AML-193 (cell line): Measurements from ENCODE around the gene GSTCD.
"Not testable (repeated sequence)": the region's sequence is repeated elsewhere in the genome, so short reads cannot be mapped to it uniquely, and the experiment has no call there.

Experiments
- DNase-seq, 2 experiments: peaks; one replicate each; lab custom pipeline; 2025; lab: John Stamatoyannopoulos, UW

Gene GSTCD

DNA sequence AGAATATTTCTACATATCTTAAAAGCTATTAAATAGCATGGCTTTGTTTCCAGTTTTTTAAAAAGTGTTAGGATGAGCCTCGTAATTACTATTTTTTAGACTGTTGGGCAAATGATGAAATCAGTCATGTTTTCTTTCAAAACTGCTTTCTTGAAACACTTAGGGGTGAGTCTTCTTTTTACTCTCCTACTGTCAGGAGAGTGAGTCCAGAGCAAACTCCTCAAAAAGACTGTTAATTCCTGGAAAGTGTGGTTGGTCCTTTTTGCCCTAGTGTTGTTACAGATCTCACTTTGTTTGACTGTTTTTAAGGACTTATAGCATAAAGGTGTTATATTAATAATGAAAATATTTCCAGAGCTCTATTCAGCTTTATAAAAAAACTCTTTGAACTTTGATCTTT lies 6.3 kb downstream of the GSTCD start:
- peak in 1 of 2 experiments; percentile 7 for DNase-seq

DNA sequence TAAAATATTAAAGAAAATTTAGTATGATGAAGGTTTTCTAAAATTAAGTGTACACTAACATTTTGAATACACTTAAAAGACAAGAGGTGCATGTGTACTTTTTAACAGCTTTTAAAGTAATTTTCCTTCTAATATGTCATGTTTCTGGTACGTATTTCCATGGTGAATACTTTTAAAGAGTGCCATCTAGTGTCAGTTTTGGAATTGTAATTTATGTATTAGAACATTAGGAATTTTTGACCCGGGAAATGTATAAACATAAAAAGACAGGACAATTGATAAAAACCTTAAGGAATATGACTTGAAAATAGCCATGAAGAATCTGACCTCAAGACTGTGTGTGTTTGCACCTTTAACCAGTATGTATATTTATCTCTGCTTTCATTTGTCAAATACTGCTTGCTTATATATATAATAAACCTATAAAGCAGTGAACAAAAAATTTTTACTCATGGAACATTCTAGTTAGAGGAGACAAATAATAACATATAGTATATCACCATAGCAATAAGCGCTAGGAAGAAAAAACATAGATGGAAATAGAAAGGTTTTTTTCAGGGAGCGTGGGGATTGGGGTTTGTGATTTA lies 7.2 kb downstream of the GSTCD start:
- peak; percentile 33 to 61 for DNase-seq

DNA sequence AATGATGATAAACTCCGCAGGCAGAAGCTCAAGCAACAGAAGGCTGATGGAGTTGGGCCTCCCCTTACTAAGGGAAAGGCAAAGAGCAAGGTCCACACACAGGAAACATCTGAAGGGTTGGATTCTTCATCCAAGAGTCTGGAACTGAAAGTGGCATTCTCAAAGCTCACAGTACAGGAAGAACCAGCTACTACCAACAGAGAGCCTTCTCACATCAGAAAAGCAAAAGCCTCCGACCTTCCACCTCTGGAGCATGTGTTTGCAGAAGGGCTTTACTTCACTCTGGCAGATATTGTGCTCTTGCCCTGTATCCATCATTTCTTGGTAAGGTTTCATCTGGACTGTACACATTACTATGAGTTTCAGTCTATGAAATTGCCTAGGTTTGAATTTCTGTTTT lies 10.6 kb downstream of the GSTCD start:
- no peak for DNase-seq

DNA sequence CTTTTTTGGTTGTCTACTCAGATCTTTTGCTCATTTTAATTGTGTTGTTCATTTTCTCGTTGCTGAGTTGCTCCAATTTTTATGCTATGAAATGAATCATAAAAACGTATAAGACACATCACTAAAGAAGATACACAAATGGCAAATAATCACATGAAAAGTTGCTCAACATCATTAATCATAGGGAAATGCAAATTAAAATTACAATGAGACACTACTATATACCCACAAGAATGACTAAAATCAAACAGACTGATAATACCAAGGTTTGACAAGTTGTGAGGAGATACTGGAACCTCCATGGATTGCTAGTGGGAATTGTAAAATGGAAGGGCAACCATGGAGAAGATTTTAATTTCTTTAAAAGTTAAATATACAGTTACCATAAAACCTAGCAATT lies 17.0 kb downstream of the GSTCD start:
- no peak for DNase-seq

DNA sequence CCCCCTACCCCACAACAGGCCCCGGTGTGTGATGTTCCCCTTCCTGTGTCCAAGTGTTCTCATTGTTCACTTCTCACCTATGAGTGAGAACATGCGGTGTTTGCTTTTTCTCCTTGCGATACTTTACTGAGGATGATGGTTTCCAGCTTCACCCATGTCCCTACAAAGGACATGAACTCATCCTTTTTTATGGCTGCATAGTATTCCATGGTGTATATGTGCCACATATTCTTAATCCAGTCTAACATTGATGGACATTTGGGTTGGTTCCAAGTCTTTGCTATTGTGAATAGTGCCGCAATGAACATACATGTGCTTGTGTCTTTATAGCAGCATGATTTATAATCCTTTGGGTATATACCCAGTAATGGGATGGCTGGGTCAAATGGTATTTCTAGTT lies 21.3 kb downstream of the GSTCD start:
- DNase-seq, result not testable (repeated sequence)

DNA sequence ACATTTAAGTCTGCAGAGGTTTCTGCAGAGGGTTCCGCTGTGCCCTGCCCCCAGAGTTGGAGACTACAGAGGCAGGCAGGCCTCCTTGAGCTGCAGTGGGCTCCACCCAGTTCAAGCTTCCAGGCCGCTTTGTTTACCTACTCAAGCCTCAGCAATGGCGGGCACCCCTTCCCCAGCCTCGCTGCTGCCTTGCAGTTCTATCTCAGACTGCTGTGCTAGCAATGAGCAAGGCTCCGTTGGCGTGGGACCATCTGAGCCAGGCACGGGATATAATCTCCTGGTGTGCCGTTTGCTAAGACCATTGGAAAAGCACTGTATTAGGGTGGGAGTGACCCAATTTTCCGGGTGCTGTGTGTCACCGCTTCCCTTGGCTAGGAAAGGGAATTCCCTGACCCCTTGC lies 26.6 kb downstream of the GSTCD start:
- DNase-seq, result not testable (repeated sequence)

DNA sequence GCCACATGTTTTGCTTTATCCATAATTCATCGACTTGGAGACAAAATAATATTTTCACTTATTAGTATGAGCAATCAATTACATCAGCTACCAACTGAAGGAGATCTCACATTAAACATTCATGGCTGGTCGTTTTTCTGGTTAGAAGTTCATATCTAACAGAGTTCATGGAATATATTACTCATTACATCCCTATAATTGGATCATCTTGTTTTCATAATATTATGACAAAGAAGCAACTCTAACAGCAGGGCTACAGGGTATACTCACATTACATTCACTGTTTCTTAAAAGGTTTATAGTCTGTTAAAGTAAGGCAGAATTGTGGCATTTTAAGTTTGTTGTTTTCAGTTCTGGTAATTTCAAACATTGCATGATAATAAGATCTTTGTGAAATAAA lies 33.0 kb downstream of the GSTCD start:
- DNase-seq, result no peak

DNA sequence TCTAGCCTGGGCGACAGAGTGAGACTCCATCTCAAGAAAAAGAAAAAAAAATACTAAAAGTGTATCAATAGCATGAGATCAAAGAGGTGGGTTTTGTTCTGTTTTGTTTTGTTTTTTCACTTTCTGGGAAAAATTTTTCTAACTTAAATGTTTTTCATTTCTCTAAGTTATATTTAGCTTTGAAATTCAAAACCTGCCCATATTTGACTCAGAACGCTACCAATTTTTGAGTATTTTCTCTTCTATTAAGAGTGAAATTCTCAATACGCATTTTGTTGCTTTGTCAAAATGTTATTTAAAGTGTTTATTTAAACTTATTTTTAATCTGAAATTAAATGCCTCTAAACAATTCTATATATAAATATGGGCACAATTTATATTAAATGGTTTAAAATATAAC lies 39.6 kb downstream of the GSTCD start:
- DNase-seq, result no peak

DNA sequence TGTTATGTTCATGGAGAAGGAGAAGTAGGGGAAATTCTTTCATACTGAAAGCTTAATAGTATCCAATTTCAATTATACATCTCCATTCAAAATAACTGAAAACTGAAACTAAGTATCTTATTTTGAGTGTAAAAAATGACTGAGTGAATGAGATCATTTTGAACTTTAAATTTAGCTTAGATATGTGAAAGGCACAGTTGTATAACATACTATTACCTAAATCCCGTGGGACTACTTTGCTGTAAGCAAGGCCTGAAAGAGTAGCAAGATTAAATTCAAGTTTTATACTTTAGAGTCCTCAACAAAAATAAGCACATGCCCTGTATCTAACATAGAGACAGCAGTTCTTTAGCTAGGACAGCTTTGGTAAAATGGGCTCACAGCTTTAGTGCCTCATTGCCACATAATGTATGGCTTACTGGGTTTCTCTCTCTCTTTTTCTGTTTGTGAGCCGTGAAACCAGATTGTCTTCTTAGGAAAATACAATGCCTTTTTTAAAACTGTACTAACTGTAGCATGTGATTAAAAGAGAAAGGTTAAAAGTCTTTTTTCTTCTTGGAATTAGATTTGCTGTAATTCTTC lies 43.2 kb downstream of the GSTCD start:
- no peak for DNase-seq

DNA sequence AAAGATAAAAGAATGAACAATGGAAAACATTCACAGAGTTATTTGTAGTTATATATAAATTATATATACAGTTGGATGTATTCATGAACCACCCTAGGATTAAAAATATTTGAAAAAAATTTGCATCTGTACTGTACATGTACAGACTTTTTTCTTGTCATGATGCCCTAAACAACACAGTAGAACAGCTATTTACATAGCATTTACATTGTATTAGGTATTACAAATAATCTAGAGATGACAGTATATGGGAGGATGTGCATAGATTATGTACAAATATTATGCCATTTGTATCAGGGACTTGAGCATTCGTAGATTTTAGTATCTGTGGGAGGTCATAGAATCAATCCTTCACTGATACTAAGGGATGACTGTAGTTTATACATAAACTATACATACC lies 44.8 kb downstream of the GSTCD start:
- DNase-seq, result no peak

DNA sequence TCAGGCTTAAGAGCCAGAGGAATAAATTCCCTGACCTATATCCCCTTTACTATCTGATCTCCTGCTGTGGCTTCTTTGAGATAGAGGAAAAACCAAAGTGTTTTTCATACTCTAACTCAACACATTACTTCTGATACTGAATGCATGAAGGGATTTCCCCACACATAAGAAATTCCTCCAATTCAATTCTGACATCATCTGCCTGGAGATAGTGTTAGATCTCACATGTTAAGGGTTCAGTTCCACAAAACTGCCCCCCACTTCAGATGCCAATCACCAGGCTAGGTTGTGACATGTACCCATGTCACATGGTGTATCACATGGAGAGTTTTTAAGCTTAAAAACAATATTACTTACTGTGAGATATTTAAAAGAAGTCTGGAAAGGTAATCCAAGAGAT lies 46.8 kb downstream of the GSTCD start:
- no peak for DNase-seq

DNA sequence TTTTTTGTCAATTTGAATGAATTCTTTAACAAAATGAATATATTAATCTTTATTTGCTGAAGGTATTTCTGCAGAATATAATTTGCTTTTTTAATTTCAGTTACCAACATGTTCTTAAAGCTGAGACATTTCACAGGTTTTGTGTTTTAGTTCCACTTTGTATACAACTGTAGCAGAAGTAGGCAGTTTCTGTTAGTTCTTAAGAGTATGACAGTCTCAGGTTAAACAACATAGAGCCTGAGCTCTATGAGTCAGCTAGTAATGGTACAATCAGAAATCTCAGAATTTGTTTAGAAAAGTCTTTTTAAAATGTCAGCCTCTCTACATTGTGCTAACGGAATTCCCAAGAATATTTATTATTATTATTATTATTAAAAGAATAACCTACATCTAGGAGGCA lies 50.4 kb downstream of the GSTCD start:
- DNase-seq, result no peak

DNA sequence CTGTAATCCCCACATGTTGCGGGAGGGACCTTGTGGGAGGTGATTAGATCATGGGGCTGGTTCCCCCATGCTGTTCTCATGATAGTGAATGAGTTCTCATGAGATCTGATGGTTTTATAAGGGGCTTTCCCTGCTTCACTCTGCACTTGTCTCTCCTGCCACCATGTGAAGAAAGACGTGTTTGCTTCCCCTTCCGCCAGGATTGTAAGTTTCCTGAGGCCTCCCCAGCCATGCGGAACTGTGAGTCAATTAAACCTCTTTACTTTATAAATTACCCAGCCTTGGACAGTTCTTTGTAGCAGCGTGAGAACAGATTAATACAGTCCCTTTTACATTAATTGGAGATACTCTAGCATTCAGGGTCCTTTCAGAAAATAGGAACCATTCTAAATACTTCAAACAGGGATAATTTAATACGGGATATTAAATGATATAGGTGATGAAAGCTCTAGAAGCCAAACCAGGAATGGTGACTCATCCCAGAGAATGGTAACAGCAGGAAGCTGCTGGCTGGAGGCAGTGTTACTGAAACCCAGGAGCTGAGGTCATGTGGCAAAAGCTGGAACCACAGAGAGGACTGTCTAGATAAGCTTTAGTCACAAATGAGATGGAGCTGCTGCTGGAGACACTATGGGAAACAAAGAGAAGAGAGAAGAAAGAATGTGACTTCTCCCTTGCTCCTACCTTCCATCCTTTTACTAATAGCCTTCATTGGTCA lies 57.3 kb downstream of the GSTCD start:
- DNase-seq, result no peak

DNA sequence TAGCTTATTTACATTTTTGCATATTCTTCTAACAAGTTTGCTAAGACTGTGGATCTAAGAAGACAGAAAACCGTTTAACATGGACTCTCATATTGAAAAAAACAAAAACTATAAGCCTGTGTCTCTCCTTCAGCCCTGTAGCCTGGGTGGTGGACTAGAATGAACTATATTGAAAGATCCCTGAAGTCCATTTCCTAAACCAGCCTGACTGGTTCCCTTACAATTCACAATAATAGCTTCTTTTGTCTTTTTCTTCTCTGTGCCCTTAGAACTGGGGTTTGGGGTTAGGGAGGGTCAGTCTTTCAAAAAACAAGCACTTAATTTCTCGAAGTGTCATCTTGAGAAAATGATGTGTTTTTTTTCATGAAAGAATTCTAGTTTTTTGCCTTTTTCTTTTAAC lies 59.0 kb downstream of the GSTCD start:
- DNase-seq, result no peak

DNA sequence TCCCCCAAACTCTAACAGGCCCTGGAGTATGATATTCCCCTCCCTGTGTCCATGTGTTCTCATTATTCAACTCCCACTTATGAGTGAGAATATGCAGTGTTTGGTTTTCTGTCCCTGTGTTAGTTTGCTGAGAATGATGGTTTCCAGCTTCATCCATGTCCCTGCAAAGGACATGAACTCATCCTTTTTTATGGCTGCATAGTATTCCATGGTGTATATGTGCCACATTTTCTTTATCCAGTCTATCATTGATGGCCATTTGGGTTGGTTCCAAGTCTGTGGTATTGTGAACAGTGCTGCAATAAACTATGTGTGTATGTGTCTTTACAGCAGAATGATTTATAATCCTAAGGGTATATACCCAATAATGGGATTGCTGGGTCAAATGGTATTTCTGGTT lies 61.9 kb downstream of the GSTCD start:
- not testable (repeated sequence) for DNase-seq

DNA sequence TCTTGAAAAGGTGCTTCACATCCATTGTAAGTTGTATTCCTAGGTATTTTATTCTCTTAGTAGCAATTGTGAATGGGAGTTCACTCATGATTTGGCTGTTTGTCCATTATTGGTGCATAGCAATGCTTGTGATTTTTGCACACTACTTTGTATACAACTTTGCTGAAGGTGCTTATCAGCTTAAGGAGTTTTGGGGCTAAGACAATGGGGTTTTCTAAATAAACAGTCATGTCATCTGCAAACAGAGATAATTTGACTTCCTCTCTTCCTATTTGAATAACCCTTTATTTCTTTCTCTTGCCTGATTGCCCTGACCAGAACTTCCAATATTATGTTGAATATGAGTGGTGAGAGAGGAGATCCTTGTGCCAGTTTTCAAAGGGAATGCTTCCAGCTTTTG lies 63.5 kb downstream of the GSTCD start:
- not testable (repeated sequence) for DNase-seq

DNA sequence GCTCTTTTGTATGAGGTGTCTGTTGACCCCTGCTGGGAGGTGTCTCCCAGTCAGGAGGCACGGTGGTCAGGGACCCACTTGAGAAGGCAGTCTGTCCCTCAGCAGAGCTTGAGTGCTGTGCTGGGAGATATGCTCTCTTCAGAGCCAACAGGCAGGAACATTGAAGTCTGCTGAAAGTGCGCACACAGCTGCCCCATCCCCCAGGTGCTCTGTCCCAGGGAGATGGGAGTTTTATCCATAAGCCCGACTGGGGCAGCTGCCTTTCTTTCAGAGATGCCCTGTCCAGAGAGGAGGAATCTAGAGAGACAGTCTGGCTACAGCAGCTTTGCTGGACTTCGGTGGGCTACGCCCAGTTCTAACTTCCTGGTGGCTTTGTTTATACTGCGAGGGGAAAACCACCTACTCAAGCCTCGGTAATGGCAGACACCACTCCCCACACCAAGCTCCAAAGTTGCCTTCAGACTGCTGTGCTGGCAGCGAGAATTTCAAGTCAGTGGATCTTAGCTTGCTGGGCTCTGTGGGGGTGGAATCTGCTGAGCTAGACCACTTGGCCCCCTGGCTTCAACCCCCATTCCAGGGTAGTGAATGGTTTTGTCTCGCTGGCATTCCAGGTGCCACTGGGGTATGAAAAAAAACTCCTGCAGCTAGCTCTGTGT lies 67.3 kb downstream of the GSTCD start:
- not testable (repeated sequence) for DNase-seq

DNA sequence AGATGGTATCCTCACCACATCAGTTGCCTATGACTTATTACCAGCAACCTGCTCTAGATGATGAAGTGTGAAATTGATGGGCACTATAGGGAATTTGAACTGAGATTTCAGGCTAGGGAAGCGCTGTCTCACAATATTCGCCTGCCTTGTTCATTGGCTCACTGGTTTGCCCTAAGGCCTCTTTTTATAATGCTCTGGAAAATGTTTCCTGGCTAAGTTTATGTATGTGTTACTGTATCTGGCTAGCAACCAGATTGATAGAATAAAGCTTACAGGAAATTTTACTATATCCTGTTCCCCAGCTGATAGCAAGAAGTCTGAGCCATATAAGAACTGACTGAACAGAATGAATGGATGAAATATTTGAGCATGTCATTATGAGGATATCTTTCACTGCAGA lies 71.6 kb downstream of the GSTCD start:
- DNase-seq, result no peak

DNA sequence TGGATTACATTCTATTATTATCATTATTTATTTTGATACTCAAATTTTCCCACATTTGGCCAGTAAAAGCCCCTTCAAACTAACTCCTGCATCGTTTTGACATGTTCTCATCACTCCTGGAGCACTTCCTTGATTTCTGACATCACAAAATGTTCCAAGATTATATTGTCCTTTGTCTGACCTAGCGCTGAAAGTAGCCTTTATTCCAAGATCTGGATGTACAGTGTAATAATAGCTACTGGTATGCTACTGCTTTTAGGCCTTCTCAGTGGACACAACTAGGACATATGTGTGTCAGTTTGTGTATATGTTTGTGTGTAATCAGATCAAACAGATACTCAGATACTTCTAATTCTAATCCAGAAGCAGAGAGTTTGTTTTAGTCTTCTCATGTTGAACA lies 76.2 kb downstream of the GSTCD start:
- DNase-seq, result no peak

DNA sequence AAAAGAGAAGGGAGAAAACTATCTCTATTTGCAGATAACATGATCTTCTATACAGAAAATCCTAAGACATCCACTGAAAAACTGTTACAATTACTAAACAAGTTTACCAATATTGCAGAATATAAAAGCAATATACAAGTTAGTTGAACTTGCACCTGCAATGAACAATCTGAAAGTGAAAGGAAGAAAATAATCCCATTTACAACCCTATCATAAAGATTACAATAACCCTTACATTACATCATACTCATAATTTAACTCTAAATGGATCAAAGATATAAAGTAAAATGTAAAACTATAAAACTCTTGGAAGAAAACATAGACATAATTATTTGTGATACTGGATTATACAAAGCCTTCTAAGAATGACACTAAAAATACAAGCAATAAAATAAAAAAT lies 77.2 kb downstream of the GSTCD start:
- no peak for DNase-seq

DNA sequence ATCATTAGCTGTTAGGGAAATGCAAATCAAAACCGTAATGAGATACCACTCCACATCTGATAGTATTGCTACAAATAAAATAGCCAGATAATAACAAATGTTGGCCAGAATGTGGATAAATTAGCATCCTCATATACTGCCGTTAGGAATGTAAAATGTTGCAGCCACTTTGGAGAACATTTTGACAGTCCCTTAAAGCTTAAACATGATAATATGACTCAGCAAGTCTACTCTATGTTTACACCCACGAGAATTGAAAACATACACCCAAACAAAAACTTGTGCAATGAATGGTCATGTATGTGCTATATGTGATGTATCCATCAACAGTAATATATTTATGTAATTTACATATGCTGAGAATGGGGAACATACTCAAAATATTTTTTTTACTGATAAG lies 78.2 kb downstream of the GSTCD start:
- DNase-seq, result no peak

DNA sequence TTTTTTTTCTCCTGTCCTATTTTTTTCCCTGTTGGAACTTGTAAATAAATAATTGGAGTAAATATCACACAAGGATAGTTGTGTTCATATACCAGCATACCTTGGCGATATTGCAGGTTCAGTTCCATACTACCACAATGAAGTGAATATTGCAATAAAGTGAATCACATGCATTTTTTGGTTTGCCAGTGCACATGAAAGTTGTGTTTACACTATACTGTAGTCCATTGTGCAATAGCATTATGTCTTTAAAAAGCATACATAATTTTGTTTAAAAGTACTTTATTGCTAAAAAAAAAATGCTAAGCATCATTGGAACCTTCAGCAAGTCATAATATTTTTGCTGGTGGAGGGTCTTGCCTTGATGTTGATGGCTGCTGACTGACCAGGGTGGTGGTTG lies 88.6 kb downstream of the GSTCD start:
- DNase-seq, result no peak

DNA sequence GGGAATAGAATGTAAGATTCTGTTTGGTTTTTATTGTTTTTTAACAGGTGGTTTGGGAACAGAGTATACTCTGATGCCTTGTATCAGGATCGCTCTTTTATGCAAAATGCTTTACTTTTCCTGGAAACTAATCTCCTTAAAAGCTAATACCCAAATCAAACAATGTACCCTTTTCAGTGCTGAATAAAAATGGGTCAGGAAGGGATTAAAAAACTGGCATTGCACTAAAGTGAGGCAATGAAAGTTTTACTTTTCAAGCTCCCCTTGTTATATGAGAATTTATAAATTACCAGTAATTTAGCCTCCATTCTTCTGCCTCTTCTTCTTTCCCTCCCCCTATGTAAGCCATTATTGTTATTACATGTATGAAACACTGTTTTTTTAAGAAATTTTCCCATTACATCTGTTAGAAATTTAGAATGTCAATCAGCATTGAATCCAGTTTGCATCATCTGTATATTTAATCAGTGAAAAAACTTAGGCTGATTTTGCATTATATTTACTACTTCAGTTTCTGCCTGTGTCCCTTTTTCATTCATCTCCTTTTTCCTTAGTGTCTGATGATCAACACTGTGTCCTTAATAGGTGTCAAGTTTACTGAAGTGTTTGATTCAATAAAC lies 97.0 kb downstream of the GSTCD start:
- no peak for DNase-seq
